ENCODE measurements around the gene LRRC58.
A peak's percentile ranks its signal among the peaks of the same experiment; 100 is the strongest.

The LRRC58 gene

GRCh38 chr3:120274739-120275167 is 74.4 kb downstream of the LRRC58 start:
- DNase-seq: peak; percentile 96

Measured in NCI-H2029 treated with DMSO at 0.1 percent for 48 hours (cell line).